HG03066 (cell line): ENCODE data around the gene NFIA.
"Not testable (repeated sequence)": the region's sequence is repeated elsewhere in the genome, so short reads cannot be mapped to it uniquely, and the experiment has no call there.

Experiments used
- ATAC-seq: cut with Tn5 transposase; IDR thresholded peaks from one replicate; pipeline ENCODE4 v1.9.1; 2021; ENCODE audit warnings: low read depth; ENCODE audit not compliant: unreplicated experiment

Gene NFIA

GRCh38 chr1:61124078-61124477 is 41.7 kb downstream of the NFIA start:
- no peak for ATAC-seq

- ATAC-seq, result no peak
Observed at GRCh38 chr1:61124696-61125095, 42.3 kb downstream of the NFIA start.

- ATAC-seq, result no peak
Observed at GRCh38 chr1:61125263-61125662, 42.9 kb downstream of the NFIA start.

- no peak for ATAC-seq
Observed at GRCh38 chr1:61125895-61126294, 43.5 kb downstream of the NFIA start.

- not testable (repeated sequence) for ATAC-seq
Observed at GRCh38 chr1:61126843-61127242, 44.5 kb downstream of the NFIA start.

DNA sequence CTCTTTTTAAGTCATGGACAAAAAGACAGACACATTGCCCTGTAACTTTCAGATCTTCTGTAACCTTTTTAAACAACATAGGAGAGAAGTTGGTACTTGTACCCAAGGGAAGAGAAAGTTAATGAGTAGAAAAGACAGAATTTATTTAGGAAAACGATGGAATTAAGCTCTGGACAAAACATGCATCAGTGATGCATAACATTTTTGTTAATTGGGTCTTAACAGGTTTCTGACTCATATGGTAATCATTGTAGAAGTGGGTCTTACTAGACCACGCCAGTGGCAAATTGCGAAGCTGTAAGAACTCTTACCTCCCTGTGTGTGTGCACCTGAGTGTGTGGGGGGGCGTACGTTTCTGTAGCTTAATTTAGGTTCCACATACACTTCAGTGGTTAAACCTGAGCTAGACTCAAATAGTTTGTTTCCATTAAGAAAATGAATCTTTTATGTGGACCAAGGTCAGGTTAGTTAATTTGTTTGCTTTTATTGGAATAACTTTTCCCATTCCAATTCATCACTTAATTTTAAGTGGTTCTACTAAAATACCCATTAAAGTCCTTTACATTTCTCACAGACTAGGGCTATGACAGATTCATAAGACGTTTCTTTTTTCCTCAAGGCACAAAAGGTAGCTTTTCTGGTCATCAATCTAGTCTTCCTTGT is 48.1 kb downstream of the NFIA start:
- ATAC-seq, result no peak

DNA sequence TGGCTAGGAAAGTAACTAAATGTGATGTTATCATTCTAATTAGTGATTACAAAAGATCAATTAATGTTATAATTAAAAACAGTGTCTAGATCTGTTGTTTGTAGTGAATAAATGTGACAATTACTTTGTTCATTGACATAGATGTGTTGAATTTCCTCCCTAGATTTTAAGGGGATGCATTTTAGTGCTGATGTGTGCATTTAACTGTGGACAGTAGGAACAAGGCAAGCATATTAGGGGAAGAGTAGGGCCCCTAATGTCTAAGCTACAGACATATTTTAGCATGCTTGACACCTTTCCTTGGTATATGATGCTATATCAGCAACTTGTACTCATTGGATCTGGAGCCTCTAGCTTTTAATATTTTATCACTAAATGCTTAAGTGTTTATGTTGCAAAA is 48.9 kb downstream of the NFIA start:
- no peak for ATAC-seq

DNA sequence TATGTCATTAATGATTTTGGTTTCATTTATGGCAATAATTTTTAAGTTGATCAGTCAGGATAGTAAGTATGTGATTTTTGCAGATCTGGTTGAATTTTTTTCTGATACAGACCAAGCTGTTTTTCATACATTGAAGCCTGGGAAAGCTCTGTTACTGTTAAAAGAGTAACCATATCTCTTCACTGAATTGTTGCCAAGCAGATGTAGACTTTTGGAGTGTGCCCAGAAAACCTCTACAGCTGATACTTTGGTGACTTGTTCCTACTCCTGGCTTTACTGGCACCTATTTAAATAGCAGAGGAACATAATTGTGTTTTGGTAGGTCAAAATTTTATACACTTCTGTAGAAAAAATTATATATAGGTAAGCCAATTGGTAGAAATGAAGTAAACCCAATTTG is 49.4 kb downstream of the NFIA start:
- ATAC-seq, result no peak

GRCh38 chr1:61132176-61132638 is 49.8 kb downstream of the NFIA start:
- no peak for ATAC-seq

GRCh38 chr1:61132645-61133334 is 50.4 kb downstream of the NFIA start:
- ATAC-seq, result no peak

- ATAC-seq, result no peak
Observed at GRCh38 chr1:61133335-61134019, 51.1 kb downstream of the NFIA start.

GRCh38 chr1:61135291-61135690 is 52.9 kb downstream of the NFIA start:
- ATAC-seq, result no peak

GRCh38 chr1:61138305-61138704 is 55.9 kb downstream of the NFIA start:
- ATAC-seq, result no peak

GRCh38 chr1:61138921-61139774 is 56.8 kb downstream of the NFIA start:
- ATAC-seq, result no peak

DNA sequence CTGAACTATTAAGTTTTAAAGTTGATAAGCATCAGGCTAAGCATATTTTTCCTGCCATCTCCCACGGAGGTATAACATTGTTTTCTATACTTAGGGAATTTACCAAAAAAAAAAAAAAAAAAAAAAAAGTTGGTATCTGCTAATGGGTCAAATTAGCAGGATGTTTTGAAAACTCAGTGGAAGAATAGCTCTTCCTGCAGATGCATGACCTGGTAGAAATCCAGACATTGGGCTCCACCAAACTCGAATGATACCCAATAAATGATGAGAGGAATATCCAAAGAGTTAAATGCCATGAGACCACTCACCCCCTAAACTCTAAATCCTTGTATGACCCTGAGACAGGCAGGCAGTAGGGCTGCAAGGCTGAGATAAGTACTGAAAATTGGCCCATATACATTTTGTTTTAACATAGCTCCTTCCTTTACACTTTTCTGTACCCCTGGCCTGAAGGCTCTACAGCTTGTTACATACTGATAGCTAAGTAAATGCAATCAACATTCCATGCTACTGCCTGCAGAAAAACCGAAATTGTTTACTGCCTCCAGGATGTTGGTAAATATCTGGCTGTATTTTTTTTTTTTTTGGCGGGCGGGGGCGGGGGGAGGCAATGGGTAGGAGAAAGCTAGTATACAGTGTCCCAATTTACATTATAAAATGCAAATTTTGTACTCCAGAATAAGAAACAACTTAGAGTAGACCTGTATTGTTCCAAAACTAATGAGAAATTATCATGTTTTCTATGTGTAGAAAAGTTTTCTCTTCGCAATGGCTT is 57.6 kb downstream of the NFIA start:
- ATAC-seq, result no peak

DNA sequence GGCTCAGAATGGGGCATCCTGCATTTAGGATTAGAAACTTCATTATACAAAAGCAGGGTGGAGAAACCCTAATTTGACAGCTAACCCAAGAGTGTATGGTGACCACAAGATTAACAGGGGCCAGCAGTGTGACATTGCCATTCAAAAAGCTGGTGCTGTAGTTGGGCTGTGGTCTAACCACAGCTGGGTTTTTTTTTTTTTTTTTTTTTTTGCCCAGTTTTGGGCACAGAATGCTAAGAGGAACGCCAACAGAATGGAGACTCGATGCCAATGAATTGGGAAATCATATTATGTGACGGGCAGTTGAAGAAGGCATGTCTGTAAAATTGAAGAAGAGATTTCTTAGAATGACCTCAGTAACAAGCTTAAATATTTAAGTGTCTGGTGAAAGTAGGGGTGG is 58.4 kb downstream of the NFIA start:
- no peak for ATAC-seq

DNA sequence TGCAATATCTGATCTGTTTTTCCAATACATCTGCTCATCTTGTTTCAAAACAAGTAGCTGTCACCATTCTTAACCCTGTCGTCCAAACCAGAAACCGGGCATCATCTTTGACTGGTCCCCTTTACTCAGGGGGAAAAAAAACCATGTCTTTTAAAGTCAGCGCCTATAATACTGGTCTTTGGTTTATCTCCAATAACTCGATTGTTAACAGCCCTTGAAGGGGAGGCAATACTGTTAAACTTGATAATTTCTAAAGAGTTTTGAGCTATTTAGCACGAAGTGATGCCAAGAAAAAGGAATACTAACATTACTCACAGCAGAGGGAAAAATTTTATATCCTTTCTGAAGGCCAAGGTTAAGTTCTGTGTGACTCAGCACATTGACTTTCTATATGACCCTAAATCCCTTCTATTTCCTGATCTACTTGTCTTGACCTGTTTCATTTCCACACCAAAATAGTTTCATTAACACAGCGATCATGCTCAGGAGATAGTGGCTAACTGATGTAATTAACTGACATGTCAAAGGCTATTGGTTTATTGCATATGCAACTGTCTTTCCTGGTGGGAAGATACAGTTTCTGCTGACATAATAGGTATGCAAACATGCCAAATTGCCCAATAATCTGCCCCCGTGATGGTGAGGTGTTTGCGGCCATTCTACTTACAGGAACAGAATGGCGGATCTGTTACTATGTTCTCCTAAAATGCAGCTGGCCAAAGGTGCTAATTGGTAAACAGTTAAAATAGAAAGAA is 59.1 kb downstream of the NFIA start:
- no peak for ATAC-seq

DNA sequence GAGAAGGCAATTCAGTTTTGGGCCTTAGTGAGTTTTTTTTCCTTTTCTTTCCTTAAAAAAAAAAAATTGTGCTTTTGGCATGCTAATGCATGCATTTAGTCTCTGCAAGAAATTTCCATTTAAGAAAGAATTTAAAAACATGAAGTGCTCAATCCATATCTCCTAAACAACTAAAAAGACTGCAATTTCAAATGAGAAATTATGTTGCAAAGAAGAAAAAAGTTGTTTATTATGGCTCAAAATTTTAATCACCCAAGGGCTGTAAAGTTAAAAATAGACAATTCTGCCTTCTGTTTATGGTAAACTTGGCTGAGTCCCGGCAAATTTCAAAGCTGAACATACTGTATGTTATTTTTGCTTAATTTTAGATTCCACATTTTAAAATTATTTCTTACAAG is 59.7 kb downstream of the NFIA start:
- ATAC-seq, result no peak

GRCh38 chr1:61142726-61143500 is 60.6 kb downstream of the NFIA start:
- ATAC-seq, result no peak
